ENCODE data around the gene TTI1. TPM values are rescaled to one million over a fixed set of nuclear protein-coding genes. Genes with fewer than 3 reads are reported as not detected.

TTI1 gene
- total RNA-seq, 1 donor from 2014 or later: 43.1 TPM

- no peak overlapping the region for H3K4me3 Mint-ChIP-seq
- intact Hi-C loops (cut with micrococcal nuclease): loop anchor here (1.0 to 10.0 kb wide), 3 partner anchors 10 to 827 kb away; partner anchors contain the start of genes MROH8, RPN2, RPRD1B and TTI1
Observed at GRCh38 chr20:38001173-38001875, 31.9 kb downstream of the TTI1 start.

GRCh38 chr20:38000293-38000692, 33.0 kb downstream of the TTI1 start:
- Mint-ChIP-seq H3K9me3 (no peaks in the 10 kb centered on the region), H3K27ac (no peak overlapping the region), H3K27me3 (ENCODE audit: insufficient read depth) (no peaks in the 10 kb centered on the region), H3K36me3 (ENCODE audit: low read depth) (peaks cover 51% of the 10 kb centered on the region), H3K4me1 (ENCODE audit: low read depth) (peaks cover 27% of the 10 kb centered on the region), H3K4me3 (no peak overlapping the region)
- DNase-seq (ENCODE audit: low spot score): no peak
- intact Hi-C loops (cut with micrococcal nuclease): loop anchor here (2.0 to 10.0 kb wide), 2 partner anchors 33 to 825 kb away; partner anchors contain the start of genes MROH8, RPN2, RPRD1B and TTI1

More at GRCh38 chr20:38001173-38001875, 31.9 kb downstream of the TTI1 start:
- H3K9me3 Mint-ChIP-seq: no peaks in the 10 kb centered on the region
- DNase-seq (ENCODE audit: low spot score): no peak
- H3K4me1 Mint-ChIP-seq (ENCODE audit: low read depth): peaks cover 36% of the 10 kb centered on the region
- H3K27me3 Mint-ChIP-seq (ENCODE audit: insufficient read depth): no peaks in the 10 kb centered on the region
- peak overlapping the region; percentile 55 for H3K27ac Mint-ChIP-seq
- H3K36me3 Mint-ChIP-seq (ENCODE audit: low read depth): peaks cover 49% of the 10 kb centered on the region

- Mint-ChIP-seq H3K4me3 (no peak overlapping the region), H3K9me3 (no peaks in the 10 kb centered on the region), H3K27ac (peak overlapping the region; percentile 76), H3K27me3 (ENCODE audit: insufficient read depth) (no peaks in the 10 kb centered on the region), H3K4me1 (ENCODE audit: low read depth) (peaks cover 21% of the 10 kb centered on the region), H3K36me3 (ENCODE audit: low read depth) (peaks cover 50% of the 10 kb centered on the region)
- DNase-seq (ENCODE audit: low spot score): no peak
- intact Hi-C loops (cut with micrococcal nuclease): loop anchor here (2.0 to 10.0 kb wide), 3 partner anchors 33 to 825 kb away; partner anchors contain the start of genes MROH8, RPN2, RPRD1B and TTI1
Observed at GRCh38 chr20:37999526-38000263, 33.6 kb downstream of the TTI1 start.

GRCh38 chr20:37997516-37997915, 35.7 kb downstream of the TTI1 start:
- intact Hi-C loops (cut with micrococcal nuclease): loop anchor here (10.0 kb wide), 1 partner anchor 263 kb away; no protein-coding TSS in a partner anchor
- no peak for DNase-seq (ENCODE audit: low spot score)
- peaks cover 53% of the 10 kb centered on the region for H3K36me3 Mint-ChIP-seq (ENCODE audit: low read depth)
- H3K4me1 Mint-ChIP-seq (ENCODE audit: low read depth): peaks cover 21% of the 10 kb centered on the region
- H3K27me3 Mint-ChIP-seq (ENCODE audit: insufficient read depth): no peaks in the 10 kb centered on the region
- H3K9me3 Mint-ChIP-seq: no peaks in the 10 kb centered on the region
- H3K27ac Mint-ChIP-seq: no peak overlapping the region
- H3K4me3 Mint-ChIP-seq: no peak overlapping the region

- intact Hi-C loops (cut with micrococcal nuclease): loop anchor here (10.0 kb wide), 1 partner anchor 261 kb away; no protein-coding TSS in a partner anchor
- no peak for DNase-seq (ENCODE audit: low spot score)
- Mint-ChIP-seq H3K4me3 (no peak overlapping the region), H3K36me3 (ENCODE audit: low read depth) (peaks cover 45% of the 10 kb centered on the region), H3K27me3 (ENCODE audit: insufficient read depth) (no peaks in the 10 kb centered on the region), H3K4me1 (ENCODE audit: low read depth) (peaks cover 19% of the 10 kb centered on the region), H3K9me3 (no peaks in the 10 kb centered on the region), H3K27ac (no peak overlapping the region)
Observed at GRCh38 chr20:37995856-37996605, 37.2 kb downstream of the TTI1 start.

GRCh38 chr20:37994512-37994911, 38.7 kb downstream of the TTI1 start:
- no peak for DNase-seq (ENCODE audit: low spot score)
- no peak overlapping the region for H3K27ac Mint-ChIP-seq
- H3K4me1 Mint-ChIP-seq (ENCODE audit: low read depth): peaks cover 27% of the 10 kb centered on the region
- intact Hi-C loops (cut with micrococcal nuclease): loop anchor here (5.0 to 10.0 kb wide), 5 partner anchors 38 to 377 kb away; partner anchors contain the start of genes RPRD1B, TTI1 and VSTM2L
- H3K9me3 Mint-ChIP-seq: no peaks in the 10 kb centered on the region
- peaks cover 33% of the 10 kb centered on the region for H3K36me3 Mint-ChIP-seq (ENCODE audit: low read depth)
- H3K27me3 Mint-ChIP-seq (ENCODE audit: insufficient read depth): no peaks in the 10 kb centered on the region
- no peak overlapping the region for H3K4me3 Mint-ChIP-seq

GRCh38 chr20:37992802-37993409, 40.4 kb downstream of the TTI1 start:
- peaks cover 25% of the 10 kb centered on the region for H3K4me1 Mint-ChIP-seq (ENCODE audit: low read depth)
- no peaks in the 10 kb centered on the region for H3K9me3 Mint-ChIP-seq
- DNase-seq (ENCODE audit: low spot score): no peak
- H3K36me3 Mint-ChIP-seq (ENCODE audit: low read depth): peaks cover 36% of the 10 kb centered on the region
- H3K27me3 Mint-ChIP-seq (ENCODE audit: insufficient read depth): no peaks in the 10 kb centered on the region
- intact Hi-C loops (cut with micrococcal nuclease): loop anchor here (1.0 to 10.0 kb wide), 6 partner anchors 39 to 429 kb away; partner anchors contain the start of genes RPRD1B, TTI1 and VSTM2L
- no peak overlapping the region for H3K4me3 Mint-ChIP-seq
- peak overlapping the region; percentile 32 for H3K27ac Mint-ChIP-seq

- Mint-ChIP-seq H3K27ac (peak overlapping the region; percentile 31), H3K4me3 (no peak overlapping the region), H3K36me3 (ENCODE audit: low read depth) (peaks cover 36% of the 10 kb centered on the region), H3K27me3 (ENCODE audit: insufficient read depth) (no peaks in the 10 kb centered on the region), H3K4me1 (ENCODE audit: low read depth) (peaks cover 25% of the 10 kb centered on the region), H3K9me3 (no peaks in the 10 kb centered on the region)
- no peak for DNase-seq (ENCODE audit: low spot score)
- intact Hi-C loops (cut with micrococcal nuclease): loop anchor here (1.0 to 10.0 kb wide), 7 partner anchors 9 to 375 kb away; partner anchors contain the start of genes CTNNBL1, RPRD1B, TTI1 and VSTM2L
Observed at GRCh38 chr20:37991908-37992307, 41.3 kb downstream of the TTI1 start.

- intact Hi-C loops (cut with micrococcal nuclease): loop anchor here (1.0 to 10.0 kb wide), 7 partner anchors 10 to 374 kb away; partner anchors contain the start of genes CTNNBL1, RPRD1B, TTI1 and VSTM2L
- H3K36me3 Mint-ChIP-seq (ENCODE audit: low read depth): peaks cover 33% of the 10 kb centered on the region
- peaks cover 25% of the 10 kb centered on the region for H3K4me1 Mint-ChIP-seq (ENCODE audit: low read depth)
- H3K9me3 Mint-ChIP-seq: no peaks in the 10 kb centered on the region
- peak overlapping the region; percentile 83 for H3K27ac Mint-ChIP-seq
- no peaks in the 10 kb centered on the region for H3K27me3 Mint-ChIP-seq (ENCODE audit: insufficient read depth)
- no peak for DNase-seq (ENCODE audit: low spot score)
- peak overlapping the region; percentile 53 for H3K4me3 Mint-ChIP-seq
Observed at GRCh38 chr20:37991157-37991866, 41.9 kb downstream of the TTI1 start.

GRCh38 chr20:37990571-37991151, 42.6 kb downstream of the TTI1 start:
- Mint-ChIP-seq H3K4me3 (peak overlapping the region; percentile 53), H3K36me3 (ENCODE audit: low read depth) (peaks cover 28% of the 10 kb centered on the region), H3K27me3 (ENCODE audit: insufficient read depth) (no peaks in the 10 kb centered on the region), H3K4me1 (ENCODE audit: low read depth) (peaks cover 25% of the 10 kb centered on the region), H3K9me3 (no peaks in the 10 kb centered on the region), H3K27ac (peak overlapping the region; percentile 83)
- intact Hi-C loops (cut with micrococcal nuclease): loop anchor here (1.0 to 10.0 kb wide), 7 partner anchors 11 to 373 kb away; partner anchors contain the start of genes CTNNBL1, RPRD1B, TTI1 and VSTM2L
- DNase-seq (ENCODE audit: low spot score): peak; percentile 69

All from activated T-helper 1 cell treated with anti-CD3 and anti-CD28 coated beads, Interleukin-12 subunit alpha, Interleukin-12 subunit beta, Interleukin-2, Interleukin-4 antibody, amounts not matched to agents 30 ng/mL and 10 ng/mL and 1 ng/mL, durations not matched to agents 14 hours and 24 hours and 36 hours (primary cell).